ENCODE data around the gene LGALS7.
"Not testable (repeated sequence)": the region's sequence is repeated elsewhere in the genome, so short reads cannot be mapped to it uniquely, and the experiment has no call there.

Gene LGALS7

DNA sequence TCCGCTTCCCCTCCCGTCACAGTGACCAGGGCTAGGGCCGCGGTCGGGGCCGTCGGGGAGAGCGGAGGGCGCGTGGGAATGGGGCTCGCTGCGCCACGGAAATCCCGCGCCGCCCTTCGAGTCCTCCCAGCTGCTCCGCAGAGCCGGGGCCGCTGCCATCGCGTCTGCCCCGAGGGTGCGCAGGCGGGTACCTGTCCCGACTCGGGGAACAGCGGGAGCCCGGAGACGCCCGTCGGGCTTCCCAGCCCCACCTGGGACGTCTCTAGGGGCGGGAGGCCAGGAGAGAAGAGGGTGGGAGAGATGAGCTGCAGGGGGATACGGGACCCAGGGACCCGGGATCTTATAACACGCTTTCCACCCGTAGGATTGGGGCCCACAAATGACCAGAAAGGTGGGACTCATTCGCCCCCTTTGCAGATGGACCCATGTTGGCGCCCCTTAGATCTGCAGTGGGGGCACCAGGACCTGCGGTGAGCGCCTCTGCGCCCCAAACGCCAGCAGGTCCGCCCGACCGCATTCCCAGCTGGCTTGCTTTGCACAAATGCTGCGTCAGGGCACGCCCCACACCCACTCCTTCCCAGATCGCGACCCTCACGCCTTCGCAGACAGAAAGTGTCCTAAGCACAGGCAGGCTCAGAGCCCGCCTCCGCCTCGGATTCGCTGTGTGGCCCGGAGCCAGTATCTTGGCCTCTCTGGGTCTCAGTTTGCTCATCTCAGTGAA, 2.9 kb downstream of the LGALS7 start:
- DNase-seq, result not testable (repeated sequence)

DNA sequence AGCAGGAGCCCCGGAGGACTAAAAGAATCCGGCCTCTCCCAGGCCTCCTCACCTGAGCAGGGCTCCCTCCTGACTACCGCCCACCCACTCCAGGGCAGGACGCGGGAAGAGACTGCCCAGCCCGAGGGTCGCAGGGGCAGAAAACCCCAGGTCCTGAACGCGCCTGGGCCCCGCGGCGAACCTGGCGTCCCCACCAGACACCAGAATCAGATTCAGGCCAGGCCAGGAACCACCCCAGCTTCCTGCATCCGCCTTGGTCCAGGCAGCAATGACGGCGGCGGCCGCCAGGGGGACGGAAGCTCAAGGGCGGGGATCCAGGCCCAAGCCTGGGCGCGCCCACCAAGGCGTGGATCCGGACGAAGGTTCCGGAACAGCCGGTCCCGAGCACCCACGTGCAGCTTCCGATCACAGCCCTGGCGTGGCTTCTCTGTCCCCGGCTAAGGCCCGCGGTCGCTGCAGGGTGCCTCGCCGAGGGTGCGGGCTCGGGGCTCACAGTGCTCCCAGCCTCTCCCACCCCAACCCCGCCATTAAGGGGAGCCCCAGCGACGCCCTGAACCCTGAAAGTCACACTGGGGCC, 3.6 kb downstream of the LGALS7 start:
- peak; percentile 91 for DNase-seq

DNA sequence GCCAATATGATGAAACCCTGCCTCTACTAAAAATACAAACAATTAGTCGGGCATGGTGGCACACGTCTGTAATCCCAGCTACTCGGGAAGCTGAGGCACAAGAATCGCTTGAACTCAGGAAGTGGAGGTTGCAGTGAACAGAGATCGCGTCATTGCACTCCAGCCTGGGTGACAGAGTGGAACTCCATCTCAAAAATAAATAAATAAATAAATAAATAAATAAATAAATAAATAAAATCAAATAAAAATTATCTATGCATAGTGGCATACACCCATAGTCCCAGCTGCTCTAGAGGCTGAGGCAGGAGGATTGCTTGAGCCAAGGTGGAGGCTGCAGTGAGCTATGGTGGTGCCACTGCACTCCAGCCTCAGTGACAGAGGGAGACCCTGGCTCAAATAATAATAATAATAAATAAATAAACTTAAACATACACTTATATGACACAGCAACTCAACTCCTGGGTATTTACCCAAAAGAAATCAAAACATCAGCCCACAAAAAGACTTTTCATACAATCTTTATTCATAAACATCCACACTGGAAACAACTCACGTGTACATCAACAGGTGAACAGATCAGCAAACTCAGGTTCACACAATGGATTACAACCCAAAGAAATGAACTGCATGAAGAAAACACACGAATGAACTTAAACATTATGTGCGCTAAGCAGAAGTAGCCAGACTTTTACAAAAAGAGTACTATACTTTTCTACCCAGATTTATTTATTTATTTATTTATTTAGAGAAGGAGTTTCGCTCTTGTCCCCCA, 6.9 kb downstream of the LGALS7 start:
- no peak for DNase-seq

DNA sequence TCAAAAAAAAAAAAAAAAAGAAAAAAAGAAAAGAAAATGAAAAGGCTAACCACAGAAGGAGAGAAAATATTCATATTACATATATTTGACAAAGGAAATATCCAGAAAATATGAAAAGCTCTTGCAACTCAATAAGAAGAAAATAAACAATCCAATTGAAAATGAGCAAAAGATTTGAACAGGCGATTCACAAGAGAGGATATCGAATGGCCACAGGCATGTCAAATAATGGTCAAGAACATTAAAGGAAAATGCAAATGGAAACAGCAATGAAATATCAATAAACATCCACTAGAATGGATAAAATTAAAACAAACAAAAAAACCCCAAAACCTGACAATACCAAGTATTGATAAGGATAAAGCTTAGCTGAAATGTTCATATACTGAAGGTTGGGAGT, 8.1 kb downstream of the LGALS7 start:
- DNase-seq, result no peak

DNA sequence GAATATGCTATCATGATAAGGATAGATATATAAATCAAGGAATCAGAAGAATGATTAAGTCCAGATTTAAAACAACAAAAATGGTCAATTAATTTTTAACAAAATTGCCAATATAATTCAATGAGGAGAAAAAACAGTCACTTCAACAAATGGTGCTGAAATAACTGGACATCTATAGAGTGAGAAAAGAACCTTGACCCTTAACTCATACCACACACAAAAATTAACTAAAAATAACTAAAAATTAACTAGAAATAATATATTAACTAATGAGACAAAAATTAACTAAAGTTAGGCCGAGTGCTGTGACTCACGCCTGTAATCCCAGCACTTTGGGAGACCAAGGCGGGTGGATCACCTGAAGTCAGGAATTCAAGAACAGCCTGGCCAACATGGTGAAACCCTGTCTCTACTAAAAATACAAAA, 9.5 kb downstream of the LGALS7 start:
- no peak for DNase-seq

DNA sequence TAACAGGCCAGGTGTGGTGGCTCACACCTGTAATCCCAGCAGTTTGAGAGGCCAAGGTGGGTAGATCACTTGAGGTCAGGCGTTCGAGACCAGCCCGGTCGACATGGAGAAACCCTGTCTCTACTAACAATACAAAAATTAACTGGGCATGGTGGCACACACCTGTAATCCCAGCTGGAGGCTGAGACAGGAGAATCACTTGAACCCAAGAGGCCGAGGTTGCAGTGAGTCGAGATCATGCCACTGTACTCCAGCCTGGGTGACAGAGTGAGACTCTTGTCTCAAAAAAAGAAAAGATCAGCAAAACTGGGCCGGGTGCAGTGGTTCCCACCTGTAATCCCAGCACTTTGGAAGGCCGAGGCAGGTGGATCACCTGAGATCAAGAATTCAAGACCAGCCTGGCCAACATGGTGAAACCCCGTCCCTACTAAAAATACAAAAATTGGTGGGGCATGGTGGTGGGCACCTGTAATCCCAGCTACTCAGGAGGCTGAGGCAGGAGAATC, 11.4 kb downstream of the LGALS7 start:
- DNase-seq, result not testable (repeated sequence)

DNA sequence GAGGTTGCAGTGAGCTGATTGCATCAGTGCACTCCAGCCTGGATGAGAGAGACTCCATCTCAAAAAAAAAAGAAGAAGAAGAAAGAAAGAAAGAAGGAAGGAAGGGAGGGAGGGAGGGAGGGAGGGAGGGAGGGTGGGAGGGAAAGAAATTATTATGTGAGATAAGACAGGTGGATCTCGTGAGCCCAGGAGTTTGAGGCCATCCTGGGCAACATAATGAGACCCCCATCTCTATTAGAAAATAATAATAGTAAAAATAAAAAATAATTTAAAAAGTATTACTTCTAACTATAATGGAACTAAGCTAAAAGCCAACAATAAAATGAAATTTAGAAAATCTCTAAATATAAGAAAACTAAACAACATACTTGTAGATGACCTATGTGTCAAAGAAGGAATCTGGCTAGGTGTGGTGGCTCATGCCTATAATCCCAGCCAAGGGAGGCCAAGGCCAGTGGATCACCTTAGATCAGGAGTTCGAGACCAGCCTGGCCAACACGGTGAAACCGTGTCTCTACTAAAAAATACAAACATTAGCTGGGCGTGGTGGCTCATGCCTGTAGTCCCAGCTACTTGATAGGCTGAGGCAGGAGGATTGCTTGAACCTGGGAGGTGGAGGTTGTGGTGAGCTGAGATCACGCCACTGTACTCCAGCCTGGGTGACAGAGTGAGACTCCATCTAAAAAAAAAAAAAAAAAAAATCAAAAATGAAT, 12.4 kb downstream of the LGALS7 start:
- DNase-seq, result not testable (repeated sequence)

DNA sequence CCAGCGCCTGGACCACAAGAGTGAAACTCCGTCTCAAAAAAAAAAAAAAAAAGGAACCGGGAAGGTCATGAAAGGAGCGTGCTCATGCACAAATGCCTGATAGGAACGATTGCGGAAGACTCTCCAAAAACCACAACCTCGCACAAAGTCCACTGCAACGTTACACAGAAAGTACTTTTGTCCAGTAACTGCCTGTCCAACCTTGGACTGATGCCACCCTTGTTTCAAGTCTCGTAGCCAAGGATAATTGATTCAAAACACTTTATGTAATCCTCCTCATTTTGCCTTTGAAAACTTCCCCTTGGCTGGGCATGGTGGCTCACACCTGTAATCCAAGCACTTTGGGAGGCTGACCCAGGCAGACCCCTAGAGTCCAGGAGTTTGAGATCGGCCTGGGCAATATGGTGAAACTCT, 13.7 kb downstream of the LGALS7 start:
- no peak for DNase-seq

DNA sequence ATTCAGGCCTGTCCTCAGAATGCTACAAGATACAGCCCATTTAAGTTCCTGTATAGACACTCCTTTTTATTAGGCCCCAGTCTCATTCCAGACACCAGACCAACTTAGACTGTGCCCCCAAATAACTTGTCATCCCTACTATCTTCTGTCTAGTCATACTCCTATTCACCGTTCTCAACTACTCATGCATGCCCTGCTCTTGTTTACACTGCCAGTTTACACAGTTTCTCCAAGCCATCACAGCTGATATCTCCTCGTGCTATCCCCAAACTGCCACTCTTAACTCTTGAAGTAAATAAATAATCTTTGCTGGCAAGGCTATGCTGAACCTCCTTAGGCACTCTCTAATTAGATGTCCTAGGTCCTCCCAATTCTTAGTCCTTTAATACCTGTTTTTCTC, 19.1 kb downstream of the LGALS7 start:
- DNase-seq, result not testable (repeated sequence)

DNA sequence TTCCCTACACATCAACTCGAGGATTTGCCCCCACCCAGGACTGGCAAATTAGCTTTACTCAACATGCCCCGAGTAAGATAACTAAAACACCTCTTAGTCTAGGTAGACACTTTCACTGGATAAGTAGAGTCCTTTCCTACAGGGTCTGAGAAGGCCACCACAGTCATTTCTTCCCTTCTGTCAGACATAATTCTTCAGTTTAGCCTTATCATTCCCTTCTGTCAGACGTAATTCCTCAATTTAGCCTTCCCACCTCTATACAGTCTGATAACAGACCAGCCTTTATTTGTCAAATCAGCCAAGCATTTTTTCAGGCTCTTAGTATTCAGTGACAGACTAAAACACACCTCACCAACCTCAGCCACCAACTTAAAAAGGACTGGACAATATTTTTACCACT, 19.5 kb downstream of the LGALS7 start:
- DNase-seq, result not testable (repeated sequence)

DNA sequence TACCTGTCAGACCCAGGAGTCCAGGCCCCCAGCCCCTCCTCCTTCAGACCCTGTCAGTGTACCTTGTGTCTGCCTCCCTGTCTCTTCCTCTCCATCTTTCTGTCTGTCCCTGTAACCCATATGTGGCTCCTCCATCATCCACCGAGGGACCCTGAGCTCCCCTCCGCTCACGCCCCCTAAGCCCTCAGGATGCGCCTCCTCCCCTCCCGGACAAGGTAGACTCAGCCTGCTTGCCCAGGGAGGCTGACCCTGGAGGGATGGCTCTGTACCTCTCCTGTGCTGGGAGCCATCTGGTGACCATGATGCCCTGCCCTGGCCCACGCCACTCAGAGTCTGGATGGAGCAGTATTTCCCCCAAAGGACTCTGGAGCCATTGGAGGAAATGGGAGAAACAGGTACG, 28.0 kb downstream of the LGALS7 start:
- no peak for DNase-seq

DNA sequence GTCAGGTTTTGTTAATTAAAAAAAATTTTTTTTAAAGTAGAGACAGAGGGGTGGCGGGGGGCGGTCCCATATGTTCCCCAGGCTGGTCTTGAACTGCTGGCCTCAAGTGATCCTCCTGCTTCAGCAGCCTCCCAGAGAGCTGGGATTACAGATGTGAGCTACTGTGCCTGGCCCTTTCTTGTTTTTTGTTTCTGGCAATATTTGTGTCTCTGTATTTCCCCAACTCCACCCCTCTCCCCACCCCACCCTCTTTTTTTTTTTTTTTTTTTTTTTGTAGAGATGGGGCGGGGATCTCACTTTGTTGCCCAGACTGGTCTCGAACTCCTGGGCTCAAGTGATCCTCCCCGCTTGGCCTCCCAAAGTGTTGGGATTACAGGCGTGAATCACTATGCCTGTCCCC, 28.4 kb downstream of the LGALS7 start:
- no peak for DNase-seq

DNA sequence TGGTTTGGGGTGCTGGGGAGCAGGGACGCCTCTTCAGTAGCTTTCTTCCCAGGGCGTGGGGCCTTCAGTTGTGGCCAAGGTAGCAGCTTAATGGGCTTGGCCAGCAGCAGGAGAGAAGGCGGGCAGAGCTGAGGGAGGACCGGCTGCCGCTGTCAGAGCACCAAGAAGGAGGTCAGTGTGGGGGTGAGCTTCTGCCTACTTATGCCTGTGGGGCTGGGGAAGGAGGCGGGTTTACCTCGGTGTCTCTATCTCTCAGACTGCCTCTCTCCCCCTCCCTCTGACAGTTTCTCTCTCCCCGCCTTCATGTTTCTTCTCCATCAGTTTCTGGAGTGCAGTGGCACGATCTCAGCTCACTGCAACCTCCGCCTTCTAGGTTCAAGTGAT, 29.0 kb downstream of the LGALS7 start, which contains the start of gene CAPN12:
Gene CAPN12 (minus strand): TSS at position 177 of the 384 bp plus-strand sequence. CDS start 309 bp downstream, outside the sequence.
- DNase-seq, result no peak

DNA sequence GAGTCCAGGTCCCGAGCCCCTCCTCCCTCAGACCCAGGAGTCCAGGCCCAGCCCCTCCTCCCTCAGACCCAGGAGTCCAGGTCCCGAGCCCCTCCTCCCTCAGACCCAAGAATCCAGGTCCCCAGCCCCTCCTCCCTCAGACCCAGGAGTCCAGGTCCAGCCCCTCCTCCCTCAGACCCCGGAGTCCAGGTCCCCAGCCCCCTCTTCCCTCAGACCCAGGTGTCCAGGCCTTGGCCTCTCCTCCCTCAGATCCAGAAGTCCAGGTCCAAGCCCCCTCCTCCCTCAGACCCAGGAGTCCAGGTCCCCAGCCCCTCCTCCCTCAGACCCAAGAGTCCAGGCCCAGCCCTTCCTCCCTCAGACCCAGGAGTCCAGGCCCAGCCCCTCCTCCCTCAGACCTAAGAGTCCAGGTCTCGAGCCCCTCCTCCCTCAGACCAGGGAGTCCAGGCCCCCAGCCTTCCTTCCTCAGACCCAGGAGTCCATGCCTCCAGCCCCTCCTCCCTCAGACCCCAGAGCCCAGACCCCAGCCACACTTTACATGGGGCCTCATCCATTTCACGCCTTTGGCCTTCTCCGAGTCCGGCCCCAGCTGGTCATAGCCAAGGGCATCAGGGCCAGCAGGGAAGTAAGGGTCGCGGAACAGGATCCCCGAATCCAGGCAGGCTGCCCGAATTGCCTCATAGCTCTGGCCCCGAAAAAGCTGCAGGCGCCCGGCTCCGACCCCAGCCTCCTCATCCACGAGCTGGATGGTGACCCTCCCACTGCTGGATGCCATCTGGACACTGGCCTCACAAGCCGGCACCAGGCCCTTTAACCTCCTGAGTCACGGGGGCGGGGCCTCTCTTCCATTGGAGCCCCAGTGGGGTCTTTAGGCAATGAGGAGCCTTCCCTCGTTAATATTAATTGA, 29.7 kb downstream of the LGALS7 start:
- DNase-seq, result peak; percentile 13

DNA sequence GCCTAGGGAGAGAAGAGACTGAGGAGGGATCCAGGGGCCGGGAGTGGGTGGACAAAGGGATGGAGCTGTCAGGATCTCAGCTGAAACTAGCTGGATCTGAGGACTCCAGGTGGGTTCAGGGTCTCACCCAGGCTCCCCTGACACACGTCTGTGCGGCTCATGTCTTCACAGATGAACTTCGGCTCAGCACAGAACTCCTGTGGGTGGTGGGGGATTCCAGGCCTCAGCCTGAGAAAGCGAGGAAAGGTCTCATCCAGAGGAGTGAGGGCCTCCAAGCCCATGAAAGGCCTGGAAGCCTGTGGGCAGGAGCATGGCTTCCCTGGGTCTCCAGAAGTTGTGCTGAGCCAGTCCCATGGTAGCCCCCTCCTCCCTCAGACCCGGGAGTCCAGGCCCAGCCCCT, 30.4 kb downstream of the LGALS7 start:
- DNase-seq, result peak; percentile 10

DNA sequence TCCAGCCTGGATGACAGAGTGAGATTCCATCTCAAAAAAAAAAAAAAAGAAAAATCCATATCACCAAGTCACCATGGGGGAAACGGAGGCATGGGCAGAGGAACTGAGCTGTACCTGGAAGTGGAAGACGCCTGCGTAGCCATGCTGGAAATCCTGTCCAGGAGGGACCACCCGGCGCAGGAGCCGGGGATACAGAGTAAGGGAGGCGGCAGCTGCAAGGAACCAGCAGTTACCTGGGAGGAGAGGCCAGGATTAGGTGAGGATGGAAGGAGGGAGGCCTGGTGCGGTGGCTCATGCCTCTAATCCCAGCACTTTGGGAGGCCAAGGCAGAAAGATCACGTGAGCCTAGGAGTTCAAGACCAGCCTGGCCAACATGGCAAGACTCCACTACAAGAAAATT, 31.0 kb downstream of the LGALS7 start:
- no peak for DNase-seq

DNA sequence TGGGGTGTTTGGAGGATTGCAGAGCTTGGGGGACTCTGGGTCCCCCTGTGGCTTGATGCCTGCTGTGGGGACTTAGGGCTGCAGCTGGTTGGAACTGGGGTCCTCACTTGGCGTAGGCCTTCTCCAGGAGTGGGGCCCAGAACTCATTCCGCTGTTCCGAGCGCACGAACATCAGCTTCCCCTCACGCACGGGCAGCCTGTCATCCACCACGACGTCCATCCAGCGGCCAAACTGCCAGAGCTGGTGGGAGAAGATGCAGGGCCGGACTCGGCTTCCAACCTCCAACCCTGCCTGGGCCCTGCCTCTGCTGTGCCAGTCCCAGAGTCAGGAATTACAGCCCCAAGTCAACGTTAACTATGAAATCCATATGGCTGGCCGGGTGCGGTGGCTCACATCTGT, 31.6 kb downstream of the LGALS7 start:
- no peak for DNase-seq

DNA sequence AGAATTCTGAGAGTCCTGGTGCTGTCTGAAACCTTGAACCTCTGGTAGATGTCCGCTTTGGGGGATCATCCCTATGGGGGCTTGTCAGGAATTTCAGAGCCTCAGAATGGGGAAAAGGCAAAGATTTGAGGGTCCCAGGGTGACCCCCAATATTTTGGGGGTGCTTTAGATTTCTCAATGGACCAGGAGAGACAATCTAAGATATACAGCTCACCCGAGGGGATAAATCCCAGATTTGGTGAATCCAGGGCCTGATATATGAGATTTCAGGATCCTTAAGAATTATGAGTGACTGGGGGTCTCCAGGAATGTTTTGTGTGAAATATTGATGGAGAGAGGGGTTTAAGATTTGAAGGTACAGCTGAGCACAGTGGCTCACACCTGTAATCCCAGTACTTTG, 32.4 kb downstream of the LGALS7 start:
- no peak for DNase-seq

DNA sequence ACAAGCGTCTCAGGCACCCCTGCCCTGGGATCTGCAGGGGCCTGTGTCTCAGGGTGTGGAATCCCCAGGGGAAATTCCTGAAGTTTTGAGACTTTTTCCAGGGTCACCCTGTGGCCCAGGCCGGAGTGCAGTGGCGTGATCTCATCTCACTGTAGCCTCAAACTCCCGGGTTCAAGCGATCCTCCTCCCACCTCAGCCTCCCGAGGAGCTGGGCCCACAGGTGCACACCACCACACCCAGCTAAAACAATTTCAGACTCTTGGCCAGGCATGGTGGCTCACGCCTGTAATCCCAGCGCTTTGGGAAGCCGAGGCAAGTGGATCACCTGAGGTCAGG, 33.1 kb downstream of the LGALS7 start:
- no peak for DNase-seq

DNA sequence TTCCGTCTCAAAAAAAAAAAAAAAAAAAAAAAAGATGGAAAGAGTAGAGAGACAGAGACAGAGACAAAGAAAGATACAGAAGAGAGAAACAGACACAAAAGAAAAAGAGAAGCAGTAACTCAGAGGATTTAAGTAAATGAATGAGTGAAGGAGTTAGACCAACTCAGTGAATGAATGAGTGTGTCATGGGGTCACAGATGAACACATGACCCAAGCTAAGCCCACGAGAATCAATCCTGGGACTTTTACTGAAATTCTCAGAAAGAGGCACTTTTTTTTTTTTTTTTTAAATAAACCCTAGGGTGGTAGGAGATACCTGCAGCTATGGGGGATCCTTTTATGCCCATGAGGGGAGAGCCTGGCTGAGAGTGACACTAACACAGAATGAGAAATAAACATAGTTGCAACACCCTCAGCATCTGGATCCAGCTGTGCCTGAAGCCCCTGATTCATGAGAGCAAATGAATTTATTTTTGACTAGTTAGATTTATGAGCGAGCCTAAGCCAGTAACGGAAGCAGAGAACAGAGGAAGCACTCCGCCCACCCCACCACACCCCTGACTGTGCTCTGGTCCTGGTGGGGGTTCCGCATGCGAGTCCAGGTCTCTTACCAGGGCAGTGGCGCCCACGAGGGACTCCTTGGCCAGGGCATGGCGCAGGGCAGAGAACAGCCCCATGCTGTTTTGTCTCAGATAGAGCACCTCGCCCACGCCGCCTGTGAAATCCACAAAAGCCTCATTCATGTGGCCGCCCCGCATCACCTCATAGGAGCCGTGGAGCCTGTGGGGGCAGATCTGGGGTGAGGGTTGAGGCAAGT, 33.7 kb downstream of the LGALS7 start:
- DNase-seq, result peak; percentile 15

All from right hindlimb (tissue), 1 donor.